OCI-LY1 (cell line): ENCODE results near the gene CXorf38.
"Not testable (repeated sequence)": the region's sequence is repeated elsewhere in the genome, so short reads cannot be mapped to it uniquely, and the experiment has no call there.

Experiments used
- H2AFZ ChIP-seq: fragments of 200-600 bp; sonication (generic), shearing (Covaris generic); 2 replicates; pipeline ENCODE4 v1.6.0; 2014; ENCODE audit warnings: antibody characterized with exemption, mild to moderate bottlenecking, low read length
- H3F3A ChIP-seq: fragments of 200-600 bp; sonication (generic), shearing (Covaris generic); 2 replicates; pipeline ENCODE4 v1.6.0; 2014; ENCODE audit warnings: mild to moderate bottlenecking, antibody characterized with exemption, low read length, moderate library complexity; ENCODE audit not compliant: insufficient read depth
- H3K27ac ChIP-seq: fragments of 200-600 bp; sonication (generic); 2 replicates; pipeline ENCODE4 v1.5.1; 2014; ENCODE audit warnings: low read length, mixed run types, mild to moderate bottlenecking, low read depth; ENCODE audit not compliant: poor library complexity, severe bottlenecking
- H3K27me3 ChIP-seq: fragments of 200-600 bp; sonication (generic); 2 replicates; pipeline ENCODE4 v1.6.0; 2014; ENCODE audit warnings: antibody characterized with exemption, mild to moderate bottlenecking, low read length, moderate library complexity; ENCODE audit not compliant: insufficient read depth
- H3K36me3 ChIP-seq: fragments of 200-600 bp; sonication (generic); 2 replicates; pipeline ENCODE4 v1.6.1; 2014; ENCODE audit warnings: mild to moderate bottlenecking, antibody characterized with exemption, low read length, moderate library complexity, mixed read lengths; ENCODE audit not compliant: insufficient read depth
- H3K4me1 ChIP-seq: fragments of 200-600 bp; sonication (generic); 2 replicates; pipeline ENCODE4 v1.5.1; 2014; ENCODE audit warnings: mild to moderate bottlenecking, low read length, moderate library complexity; ENCODE audit not compliant: insufficient read depth, severe bottlenecking
- H3K4me2 ChIP-seq: fragments of 200-600 bp; sonication (generic), shearing (Covaris generic); 2 replicates; pipeline ENCODE4 v1.6.1; 2014; ENCODE audit warnings: low read length
- H3K4me3 ChIP-seq: fragments of 200-600 bp; sonication (generic); 2 replicates; pipeline ENCODE4 v1.5.1; 2014; ENCODE audit warnings: low read length, low read depth, mild to moderate bottlenecking, mixed read lengths; ENCODE audit not compliant: poor library complexity, severe bottlenecking
- H3K79me2 ChIP-seq: fragments of 200-600 bp; shearing (Covaris generic); 2 replicates; pipeline ENCODE4 v1.6.1; 2016; ENCODE audit warnings: mixed run types, low read length, mixed read lengths; ENCODE audit not compliant: insufficient read depth
- H3K9ac ChIP-seq: fragments of 200-600 bp; sonication (generic), shearing (Covaris generic); 2 replicates; pipeline ENCODE4 v1.6.1; 2014; ENCODE audit warnings: mild to moderate bottlenecking, low read length, mixed read lengths
- H3K9me2 ChIP-seq: fragments of 200-600 bp; sonication (generic), shearing (Covaris generic); 2 replicates; pipeline ENCODE4 v1.6.1; 2014; ENCODE audit warnings: low read depth, mild to moderate bottlenecking, low read length, mixed read lengths
- H3K9me3 ChIP-seq: fragments of 200-600 bp; shearing (Covaris generic); 2 replicates; pipeline ENCODE4 v1.6.1; 2014; ENCODE audit warnings: low read length, mixed read lengths
- H4K20me1 ChIP-seq: fragments of 200-600 bp; sonication (generic), shearing (Covaris generic); 2 replicates; pipeline ENCODE4 v1.6.0; 2016; ENCODE audit warnings: mild to moderate bottlenecking, low read length; ENCODE audit not compliant: insufficient read depth
- CTCF ChIP-seq: fragments of 200-600 bp; sonication (generic), shearing (Covaris generic); IDR thresholded peaks from 2 replicates; pipeline ENCODE4 v1.5.1; 2017; ENCODE audit warnings: mild to moderate bottlenecking, antibody characterized with exemption, low read length, moderate library complexity, mixed read lengths
- EZH2 ChIP-seq: fragments of 200-600 bp; sonication (generic), shearing (Covaris generic); IDR thresholded peaks from 2 replicates; pipeline ENCODE4 v1.8.0; 2017; ENCODE audit warnings: borderline replicate concordance, mixed run types, mild to moderate bottlenecking, antibody characterized with exemption, low read length, moderate library complexity, mixed read lengths

The CXorf38 gene

GRCh38 chrX:40612511-40612910, 34.9 kb downstream of the CXorf38 start:
- no peak for TF ChIP-seq CTCF
- no peak for TF ChIP-seq EZH2
- H3K36me3 ChIP-seq = no peaks in the 10 kb centered on the region
- H3K4me3 ChIP-seq = no peak overlapping the region
- H3K4me2 ChIP-seq = no peak overlapping the region
- no peak overlapping the region for H3K9ac ChIP-seq
- no peak overlapping the region for H3K27ac ChIP-seq
- H4K20me1 ChIP-seq = no peaks in the 10 kb centered on the region
- H3K79me2 ChIP-seq = no peaks in the 10 kb centered on the region
- H3K9me2 ChIP-seq = no peaks in the 10 kb centered on the region
- no peaks in the 10 kb centered on the region for H3K4me1 ChIP-seq
- H3K27me3 ChIP-seq = no peaks in the 10 kb centered on the region
- H3K9me3 ChIP-seq = no peaks in the 10 kb centered on the region
- H3F3A ChIP-seq = no peaks in the 10 kb centered on the region
- H2AFZ ChIP-seq = no peak overlapping the region

GRCh38 chrX:40607381-40607780, 40.0 kb downstream of the CXorf38 start:
- 0 out of 2 replicates have a peak, but pooled peaks cover 5% of the 10 kb centered on the region for H3K36me3 ChIP-seq
- no peaks in the 10 kb centered on the region for H3F3A ChIP-seq
- H3K9me2 ChIP-seq = no peaks in the 10 kb centered on the region
- H3K4me3 ChIP-seq = no peak overlapping the region
- H4K20me1 ChIP-seq = no peaks in the 10 kb centered on the region
- H3K27ac ChIP-seq = no peak overlapping the region
- no peak overlapping the region for H2AFZ ChIP-seq
- no peaks in the 10 kb centered on the region for H3K27me3 ChIP-seq
- no peak overlapping the region for H3K9ac ChIP-seq
- no peak overlapping the region for H3K4me2 ChIP-seq
- TF ChIP-seq EZH2 (no peak), CTCF (no peak)
- H3K9me3 ChIP-seq = no peaks in the 10 kb centered on the region
- no peaks in the 10 kb centered on the region for H3K79me2 ChIP-seq
- H3K4me1 ChIP-seq = no peaks in the 10 kb centered on the region

GRCh38 chrX:40603446-40603845, 43.9 kb downstream of the CXorf38 start:
- Histone ChIP-seq H3K4me2 (no peak overlapping the region), H3K4me1 (no peaks in the 10 kb centered on the region), H2AFZ (no peak overlapping the region), H3K27ac (no peak overlapping the region), H3K27me3 (no peaks in the 10 kb centered on the region), H3K79me2 (no peaks in the 10 kb centered on the region), H3F3A (no peaks in the 10 kb centered on the region), H3K9me3 (no peaks in the 10 kb centered on the region), H3K4me3 (no peak overlapping the region), H4K20me1 (no peaks in the 10 kb centered on the region), H3K9me2 (no peaks in the 10 kb centered on the region), H3K9ac (no peak overlapping the region), H3K36me3 (peaks cover 28% of the 10 kb centered on the region)
- TF ChIP-seq EZH2 (no peak), CTCF (no peak)

- H3F3A ChIP-seq, H4K20me1 ChIP-seq, H3K9me2 ChIP-seq, H3K27ac ChIP-seq, H2AFZ ChIP-seq, H3K9me3 ChIP-seq, H3K4me2 ChIP-seq, H3K9ac ChIP-seq, H3K4me3 ChIP-seq, H3K4me1 ChIP-seq, H3K27me3 ChIP-seq, H3K79me2 ChIP-seq: not testable (repeated sequence)
- peaks cover 31% of the 10 kb centered on the region for H3K36me3 ChIP-seq
Measured at GRCh38 chrX:40589616-40590321, 57.6 kb downstream of the CXorf38 start.

GRCh38 chrX:40587623-40588022, 59.7 kb downstream of the CXorf38 start:
- H4K20me1 ChIP-seq, H3K27me3 ChIP-seq, H3K27ac ChIP-seq, H3K9ac ChIP-seq, H3K4me2 ChIP-seq, H3K4me3 ChIP-seq, H3F3A ChIP-seq, H3K4me1 ChIP-seq, H3K9me3 ChIP-seq, H3K9me2 ChIP-seq, H2AFZ ChIP-seq, H3K79me2 ChIP-seq: not testable (repeated sequence)
- H3K36me3 ChIP-seq = peaks cover 14% of the 10 kb centered on the region
